ENCODE results near the gene ICAM4. TPM values are rescaled to one million over a fixed set of nuclear protein-coding genes. Genes with fewer than 3 reads are reported as not detected.

Gene ICAM4
- total and polyA plus RNA-seq, 9 of the 15 experiments (the other 6 are each of a cell fraction or from before 2014, with no cell fraction given): 14.1 to 86.1 (median 29.6) TPM

DNA sequence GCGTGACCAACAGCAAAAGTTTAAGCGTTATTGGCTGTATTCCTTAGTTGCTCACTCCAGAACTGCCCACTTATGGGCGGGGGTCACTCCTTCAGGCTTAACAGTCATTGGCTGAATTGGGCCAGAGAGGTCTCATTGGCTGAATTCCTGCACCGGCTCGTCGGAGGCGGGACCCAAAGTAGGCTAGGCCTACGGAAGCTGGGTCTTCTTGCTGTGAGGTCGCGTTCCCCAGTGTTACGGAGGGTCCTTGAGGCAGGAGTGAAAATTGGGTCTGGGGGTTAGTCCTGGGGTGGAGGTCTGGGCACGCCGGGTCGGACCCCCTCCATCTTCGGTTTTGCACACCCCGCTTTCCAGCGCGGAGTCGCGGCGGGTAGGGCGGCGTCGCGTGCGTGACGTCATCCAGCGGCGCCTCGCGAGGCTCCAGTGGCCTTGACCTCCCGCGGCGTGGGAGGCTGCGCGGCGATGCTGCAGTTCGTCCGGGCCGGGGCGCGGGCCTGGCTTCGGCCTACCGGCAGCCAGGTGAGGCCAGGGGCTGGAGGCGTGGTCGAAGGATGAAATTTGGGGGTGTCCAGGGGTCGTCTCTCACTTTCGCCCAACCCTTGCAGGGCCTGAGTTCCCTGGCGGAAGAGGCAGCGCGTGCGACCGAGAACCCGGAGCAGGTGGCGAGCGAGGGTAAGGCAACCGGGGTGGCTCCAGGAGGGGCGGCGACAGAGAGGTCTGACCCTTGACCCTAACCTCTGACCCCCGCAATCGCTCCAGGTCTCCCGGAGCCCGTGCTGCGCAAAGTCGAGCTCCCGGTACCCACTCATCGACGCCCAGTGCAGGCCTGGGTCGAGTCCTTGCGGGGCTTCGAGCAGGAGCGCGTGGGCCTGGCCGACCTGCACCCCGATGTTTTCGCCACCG, 34.7 kb upstream of the ICAM4 start, which contains the start of gene MRPL4 (continued):
- TF ChIP-seq ZNF766 (CRISPR knock-in tag; conservative IDR thresholded peaks at IDR 0.05) (peak; percentile 62), PRPF4 (IDR thresholded peaks at IDR 0.05; ENCODE audit: insufficient read depth, low read depth, low read length, poor library complexity, severe bottlenecking) (peak; percentile 51), PCBP1 (IDR thresholded peaks at IDR 0.05; ENCODE audit: low read depth, low read length, poor library complexity, severe bottlenecking) (peak; percentile 65), KLF13 (tag; IDR thresholded peaks at IDR 0.05; ENCODE audit: borderline replicate concordance, low read depth) (peak; percentile 57; the same call in 1 of the 2 replicates), ZNF830 (CRISPR knock-in tag; IDR thresholded peaks at IDR 0.05) (no peak), ZNF143 (CRISPR knock-in tag; IDR thresholded peaks at IDR 0.05) (no peak), ZNF41 (CRISPR knock-in tag; conservative IDR thresholded peaks at IDR 0.05) (no peak), TBL1XR1 (IDR thresholded peaks at IDR 0.05; ENCODE audit: low read length in 2 of 2) (peak in 1 of 2 experiments; percentile 88; a peak in 3 of 4 replicates), ILK (tag; IDR thresholded peaks at IDR 0.05; ENCODE audit: borderline replicate concordance, low read depth) (no peak), TARDBP (IDR thresholded peaks at IDR 0.05) (0 out of 2 replicates have a peak, but pooled peaks have one; percentile 20), E2F1 (CRISPR knock-in tag; IDR thresholded peaks at IDR 0.05) (peak; percentile 46; the same call in 1 of the 2 replicates), MYC (IDR thresholded peaks at IDR 0.05; ENCODE audit: low read depth, low read length) (peak; percentile 98), MYC (CRISPR knock-in tag; IDR thresholded peaks at IDR 0.05; ENCODE audit: borderline replicate concordance, low read depth) (peak; percentile 92; the same call in 1 of the 2 replicates), NFIX (CRISPR knock-in tag; IDR thresholded peaks at IDR 0.05; ENCODE audit: low read depth) (no peak), ZNF165 (CRISPR knock-in tag; IDR thresholded peaks at IDR 0.05; ENCODE audit: borderline replicate concordance) (no peak), HMG20B (CRISPR knock-in tag; IDR thresholded peaks at IDR 0.05) (no peak), MED1 (CRISPR knock-in tag; IDR thresholded peaks at IDR 0.05; ENCODE audit: borderline replicate concordance) (no peak), IRF2 (CRISPR knock-in tag; IDR thresholded peaks at IDR 0.05) (no peak), HES1 (IDR thresholded peaks at IDR 0.05; ENCODE audit: low read depth) (no peak), ADNP (tag; IDR thresholded peaks at IDR 0.05) (no peak), PHTF2 (CRISPR knock-in tag; IDR thresholded peaks at IDR 0.05) (no peak), KAT7 (CRISPR knock-in tag; IDR thresholded peaks at IDR 0.05; ENCODE audit: borderline replicate concordance) (peak; percentile 90; the same call in 1 of the 2 replicates), MNT (conservative IDR thresholded peaks at IDR 0.05) (peak; percentile 92 to 98)
